Measurements from ENCODE around the gene CNTNAP5. TPM values are rescaled to one million over a fixed set of nuclear protein-coding genes. Genes with fewer than 3 reads are reported as not detected.

CNTNAP5 gene
- total RNA-seq, 1 experiment from 2014 or later, result not detected

DNA sequence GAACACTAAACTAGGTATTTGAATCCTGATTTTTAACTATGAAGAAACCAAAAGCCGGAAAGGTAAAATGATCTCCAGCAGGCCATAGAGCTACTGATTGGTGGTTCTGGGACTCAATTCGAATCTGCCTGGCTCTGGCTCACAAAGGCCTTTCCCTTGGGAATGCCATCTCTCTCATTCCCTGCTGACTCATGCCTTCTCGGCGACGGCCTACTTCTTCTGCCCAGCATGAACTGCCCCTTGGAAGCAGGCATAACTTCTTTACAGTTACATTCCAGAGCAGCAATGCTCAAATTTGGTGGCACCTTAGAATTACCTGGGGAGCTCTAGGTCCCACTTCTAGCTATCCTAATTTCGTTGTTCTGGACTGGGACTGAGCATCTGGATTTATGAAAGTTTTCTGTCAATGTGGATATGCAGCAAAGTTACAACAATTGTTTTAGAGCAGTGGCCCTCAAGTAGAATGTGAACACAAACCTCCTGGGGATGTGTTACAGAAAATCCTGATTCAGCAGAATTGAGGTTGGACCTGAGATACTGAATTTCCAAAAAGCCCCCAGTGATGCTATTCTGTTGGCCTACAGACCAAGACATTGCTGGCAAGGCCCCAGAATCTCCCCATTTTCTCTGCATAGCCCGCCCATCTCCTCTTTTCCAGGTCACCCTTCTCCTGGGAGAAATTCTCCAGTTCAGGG lies 261.1 kb downstream of the CNTNAP5 start:
- CTCF ChIA-PET, result no interaction called here
- H3K27ac Mint-ChIP-seq (ENCODE audit: unreplicated experiment), result no peak overlapping the region
- no peak for TF ChIP-seq CTCF (IDR thresholded peaks at IDR 0.05; ENCODE audit: unreplicated experiment)
- H3K36me3 Mint-ChIP-seq (ENCODE audit: insufficient read depth, unreplicated experiment), result no peaks in the 10 kb centered on the region
- intact Hi-C loops (cut with micrococcal nuclease; ENCODE audit: unreplicated experiment), result no loop called here
- BruUV-seq (replicated peaks), result no TSS peak
- no peaks in the 10 kb centered on the region for H3K4me1 Mint-ChIP-seq (ENCODE audit: low read depth, unreplicated experiment)
- peaks cover 2% of the 10 kb centered on the region for H3K9me3 Mint-ChIP-seq (ENCODE audit: low read depth, unreplicated experiment)
- H3K4me3 Mint-ChIP-seq (ENCODE audit: low read depth, unreplicated experiment), result no peak overlapping the region
- no peaks in the 10 kb centered on the region for H3K27me3 Mint-ChIP-seq (ENCODE audit: unreplicated experiment)
- no peak for DNase-seq

- no peak for TF ChIP-seq CTCF (IDR thresholded peaks at IDR 0.05; ENCODE audit: unreplicated experiment)
- Mint-ChIP-seq H3K4me1 (ENCODE audit: low read depth, unreplicated experiment) (no peaks in the 10 kb centered on the region), H3K4me3 (ENCODE audit: low read depth, unreplicated experiment) (no peak overlapping the region), H3K27me3 (ENCODE audit: unreplicated experiment) (no peaks in the 10 kb centered on the region), H3K36me3 (ENCODE audit: insufficient read depth, unreplicated experiment) (no peaks in the 10 kb centered on the region), H3K9me3 (ENCODE audit: low read depth, unreplicated experiment) (peaks cover 2% of the 10 kb centered on the region), H3K27ac (ENCODE audit: unreplicated experiment) (no peak overlapping the region)
- CTCF ChIA-PET, result no interaction called here
- intact Hi-C loops (cut with micrococcal nuclease; ENCODE audit: unreplicated experiment), result no loop called here
- no peak for DNase-seq
- BruUV-seq (replicated peaks), result no TSS peak
Observed at GRCh38 chr2:124289060-124289459, 264.0 kb downstream of the CNTNAP5 start.

DNA sequence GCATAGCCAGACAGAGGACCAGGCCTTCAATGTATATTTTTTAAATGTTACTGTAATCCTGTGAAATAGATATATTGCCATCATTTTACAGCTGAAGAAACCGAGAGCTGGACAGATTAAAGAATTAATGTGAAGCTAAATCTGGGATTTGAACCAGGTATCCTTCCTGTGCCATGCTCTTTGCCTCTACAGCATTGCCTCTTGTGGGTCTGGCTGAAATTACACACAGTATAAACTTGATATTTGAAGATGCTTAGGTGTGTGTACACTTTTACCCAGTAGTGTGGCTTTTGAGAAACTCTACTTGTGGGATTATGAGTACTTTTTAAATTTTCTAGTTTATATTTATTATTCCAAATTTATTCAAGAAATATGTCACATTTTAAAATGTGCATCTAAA lies 264.5 kb downstream of the CNTNAP5 start:
- no peaks in the 10 kb centered on the region for H3K4me1 Mint-ChIP-seq (ENCODE audit: low read depth, unreplicated experiment)
- no peak for TF ChIP-seq CTCF (IDR thresholded peaks at IDR 0.05; ENCODE audit: unreplicated experiment)
- no peak overlapping the region for H3K4me3 Mint-ChIP-seq (ENCODE audit: low read depth, unreplicated experiment)
- no peaks in the 10 kb centered on the region for H3K36me3 Mint-ChIP-seq (ENCODE audit: insufficient read depth, unreplicated experiment)
- no peak overlapping the region for H3K27ac Mint-ChIP-seq (ENCODE audit: unreplicated experiment)
- CTCF ChIA-PET, result no interaction called here
- no peaks in the 10 kb centered on the region for H3K27me3 Mint-ChIP-seq (ENCODE audit: unreplicated experiment)
- no peak for DNase-seq
- intact Hi-C loops (cut with micrococcal nuclease; ENCODE audit: unreplicated experiment), result no loop called here
- no TSS peak for BruUV-seq (replicated peaks)
- peaks cover 5% of the 10 kb centered on the region for H3K9me3 Mint-ChIP-seq (ENCODE audit: low read depth, unreplicated experiment)

- Mint-ChIP-seq H3K36me3 (ENCODE audit: insufficient read depth, unreplicated experiment) (no peaks in the 10 kb centered on the region), H3K4me1 (ENCODE audit: low read depth, unreplicated experiment) (no peaks in the 10 kb centered on the region), H3K9me3 (ENCODE audit: low read depth, unreplicated experiment) (peaks cover 9% of the 10 kb centered on the region), H3K4me3 (ENCODE audit: low read depth, unreplicated experiment) (no peak overlapping the region), H3K27ac (ENCODE audit: unreplicated experiment) (no peak overlapping the region), H3K27me3 (ENCODE audit: unreplicated experiment) (no peaks in the 10 kb centered on the region)
- CTCF ChIA-PET, result no interaction called here
- no peak for TF ChIP-seq CTCF (IDR thresholded peaks at IDR 0.05; ENCODE audit: unreplicated experiment)
- intact Hi-C loops (cut with micrococcal nuclease; ENCODE audit: unreplicated experiment), result no loop called here
- no TSS peak for BruUV-seq (replicated peaks)
- no peak for DNase-seq
Observed at GRCh38 chr2:124296470-124296869, 271.4 kb downstream of the CNTNAP5 start.
